Hepatocyte (in vitro differentiated cells): Measurements from ENCODE around the gene XCL2.
"Not testable (repeated sequence)": the region's sequence is repeated elsewhere in the genome, so short reads cannot be mapped to it uniquely, and the experiment has no call there.

Source experiments
- CTCF ChIP-seq: fragments of 200-600 bp; sonication (generic); IDR thresholded peaks from 2 replicates; pipeline ENCODE4 v1.5.1; 2016; ENCODE audit warnings: antibody characterized with exemption, mild to moderate bottlenecking; ENCODE audit not compliant: poor library complexity
- EZH2 ChIP-seq: fragments of 200-600 bp; sonication (generic); IDR thresholded peaks from 2 replicates; pipeline ENCODE4 v1.6.1; 2016; ENCODE audit warnings: antibody characterized with exemption, mild to moderate bottlenecking, borderline replicate concordance
- EZH2phosphoT487 ChIP-seq: fragments of 200-600 bp; sonication (generic); IDR thresholded peaks from one replicate; pipeline ENCODE4 v1.6.1; 2018; ENCODE audit warnings: antibody characterized with exemption, mild to moderate bottlenecking, low read depth, moderate library complexity; ENCODE audit not compliant: unreplicated experiment, severe bottlenecking

DNA sequence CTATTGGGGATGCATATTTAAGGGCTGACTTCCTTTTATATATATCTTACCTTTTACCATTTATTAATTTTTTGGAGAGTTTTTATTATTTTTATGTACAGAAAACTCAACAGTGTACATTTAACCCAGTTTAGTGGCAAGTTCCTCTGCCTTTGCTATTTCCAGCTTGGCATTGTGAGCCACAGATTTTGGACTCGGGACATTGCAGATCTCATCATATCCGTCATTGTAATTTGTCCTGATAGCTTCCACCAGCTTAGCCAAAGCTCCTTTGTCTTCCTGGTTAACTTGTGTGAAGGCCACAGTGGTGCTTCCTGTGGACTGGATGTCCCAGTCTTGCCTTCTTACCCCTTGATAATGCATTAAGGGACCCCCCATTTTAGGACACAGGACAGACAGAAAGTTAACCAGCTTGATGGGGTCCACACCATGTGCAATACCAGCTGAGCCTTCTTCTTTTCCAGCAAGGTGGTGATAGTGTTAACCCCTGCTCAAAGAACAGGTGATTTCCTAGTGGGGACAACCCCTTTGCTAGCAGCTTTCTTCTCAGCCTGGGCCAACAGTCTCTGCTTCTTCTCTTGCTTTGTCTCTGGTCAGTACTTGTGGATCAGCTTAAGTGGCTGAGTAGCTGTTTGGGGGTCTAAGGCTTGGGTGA, 34.9 kb upstream of the XCL2 start:
- not testable (repeated sequence) for TF ChIP-seq CTCF, EZH2, EZH2phosphoT487
